Pancreas (tissue), 10 donors: Measurements from ENCODE around the gene UBE2J2. TPM values are rescaled to one million over a fixed set of nuclear protein-coding genes. Genes with fewer than 3 reads are reported as not detected.

Source experiments
- ATAC-seq, 4 donors: fragments of 200-7000 bp; cut with Tn5 transposase; one replicate each; pipeline versions ENCODE4 v1.8.0 to v1.9.1; 2020; ENCODE audit warnings: mild to moderate bottlenecking in 4 of 4, moderate library complexity in 4 of 4
- DNase-seq, 6 donors: peaks; one replicate each; pipeline ENCODE4 v3.0.0-alpha.2; 2020
- FAIRE-seq: peaks from 2 replicates; lab custom pipeline; 2012; peaks lifted over from hg19 to GRCh38; lab: Jason Lieb, UNC
- H3K27ac ChIP-seq, 4 donors: fragments of 200-600 bp; sonication (generic); 1 replicate in 3 of 4; 2 replicates in 1 of 4; pipeline versions ENCODE4 v1.5.0 to v1.8.0; 2020
- H3K27me3 ChIP-seq, 4 donors: fragments of 200-600 bp; one replicate each; pipeline ENCODE4 v1.8.0; 2021
- H3K36me3 ChIP-seq, 3 donors: fragments of 200-600 bp; sonication (generic) in 1 of 3; one replicate each; pipeline versions ENCODE4 v1.5.0 to v1.8.0; 2020 to 2021
- H3K4me1 ChIP-seq, 3 donors: fragments of 200-600 bp; one replicate each; pipeline ENCODE4 v1.8.0; 2021
- H3K4me3 ChIP-seq, 4 donors: fragments of 200-600 bp; sonication (generic) in 2 of 4; one replicate each; pipeline versions ENCODE4 v1.5.0 to v1.8.0; 2020 to 2021
- H3K9me3 ChIP-seq, 4 donors: fragments of 200-600 bp; one replicate each; pipeline ENCODE4 v1.8.0; 2021
- CTCF ChIP-seq, 4 donors: fragments of 200-600 bp; sonication (generic) in 3 of 4; IDR thresholded peaks; one replicate each; pipeline versions ENCODE4 v1.5.0 to v1.8.0; 2021; ENCODE audit warnings: antibody characterized with exemption in 4 of 4
- WGBS, 2 donors: extraction: QIAGEN DNeasy Blood & Tissue Kit; methylation state at CpG; one replicate each; pipeline ENCODE4 v1.1.7; 2013; 5-methylcytosine and 5-hydroxymethylcytosine counted together
- intact Hi-C, 3 donors: fragments of 100-400 bp; cut with DNase I; formaldehyde crosslinking; loops; one replicate each; pipeline versions ENCODE4 v1.11.1 to v1.14.2; 2022
- polyA plus RNA-seq, 2 donors: library from polyadenylated mRNA; stranded (reverse); fragments of 200-250 nt; gene quantifications; one replicate each; pipeline ENCODE4 v1.2.3, GENCODE V29; 2013
- total RNA-seq, 6 donors: library from RNA; stranded (reverse); fragmentation: NEBNext Ultra II Directional in 4 of 6; extraction: Animal tissue kit (Norgen Biotek cat#: 25700) in 4 of 6; gene quantifications; one replicate each; pipeline versions ENCODE4 v1.2.1 to v1.2.4, GENCODE V29; 2021 to 2023
- donor health status: healthy with polysubstance abuse.
- donor health status: DM: no; HTN: no; CAD: no; lungs with moderate emphysema.
- donor health status: DM: no; HTN: no; CAD: no.
- donor health status: control.
- donor health status: control.
- donor health status: Bipolar disorder and iron deficiency.
- donor health status: DM: yes; HTN: yes; CAD: no.
- donor health status: DM: no; HTN: no; CAD: no.
- donor health status: DM: no; HTN: no; CAD: no.
- donor health status: DM: yes; HTN: yes; CAD: no.

Gene UBE2J2
- total and polyA plus RNA-seq, 8 donors, result 20.8 to 44.5 (median 22.7) TPM

- DNase-seq (no peak), FAIRE-seq (no peak), ATAC-seq (no peak)
- Histone ChIP-seq H3K36me3 (peaks cover 0 to 38% (median 21%) of the 10 kb centered on the region in 3 donors), H3K27ac (no peak overlapping the region), H3K4me1 (peaks cover 0 to 15% (median 11%) of the 10 kb centered on the region in 3 donors), H3K4me3 (no peak overlapping the region), H3K9me3 (no peaks in the 10 kb centered on the region), H3K27me3 (no peaks in the 10 kb centered on the region)
- intact Hi-C loops, result no loop called here
- 88 to 90% methylated on average over 35 to 37 of the region's 37 CpGs for WGBS, 2 donors
- TF ChIP-seq CTCF (IDR thresholded peaks at IDR 0.05), result no peak
These were observed 40.0 kb upstream of the UBE2J2 start for GRCh38 chr1:1313500-1314236.

- FAIRE-seq (no peak), DNase-seq (no peak), ATAC-seq (no peak)
- H3K36me3 ChIP-seq, result peaks cover 0 to 37% (median 21%) of the 10 kb centered on the region in 3 donors
- no peak overlapping the region for H3K27ac ChIP-seq
- H3K4me1 ChIP-seq, result peaks cover 0 to 6% (median 2%) of the 10 kb centered on the region in 3 donors
- no peak for TF ChIP-seq CTCF (IDR thresholded peaks at IDR 0.05)
- H3K27me3 ChIP-seq, result no peaks in the 10 kb centered on the region
- 92 to 94% methylated on average over 49 of the region's 49 CpGs for WGBS, 2 donors
- H3K4me3 ChIP-seq, result no peak overlapping the region
- intact Hi-C loops, result no loop called here
- no peaks in the 10 kb centered on the region for H3K9me3 ChIP-seq
These were observed 39.0 kb upstream of the UBE2J2 start for GRCh38 chr1:1312450-1313314.

- Histone ChIP-seq H3K4me1 (peaks cover 6 to 13% (median 6%) of the 10 kb centered on the region in 3 donors), H3K36me3 (peaks cover 0 to 34% (median 21%) of the 10 kb centered on the region in 3 donors), H3K27ac (no peak overlapping the region), H3K9me3 (no peaks in the 10 kb centered on the region), H3K27me3 (no peaks in the 10 kb centered on the region), H3K4me3 (no peak overlapping the region)
- ATAC-seq (no peak), FAIRE-seq (no peak), DNase-seq (no peak)
- intact Hi-C loops, result no loop called here
- TF ChIP-seq CTCF (IDR thresholded peaks at IDR 0.05), result no peak
- WGBS, 2 donors, result 89 to 94% methylated on average over 20 to 22 of the region's 22 CpGs
These were observed 37.8 kb upstream of the UBE2J2 start for GRCh38 chr1:1311107-1312104.

GRCh38 chr1:1310476-1311053, 36.9 kb upstream of the UBE2J2 start:
- WGBS, 2 donors, result 83% methylated on average over 21 of the region's 21 CpGs

More at GRCh38 chr1:1310476-1311053, 36.9 kb upstream of the UBE2J2 start:
- no peak overlapping the region for H3K27ac ChIP-seq
- peaks cover 7 to 21% (median 14%) of the 10 kb centered on the region in 3 donors for H3K4me1 ChIP-seq
- no peak for FAIRE-seq
- no peaks in the 10 kb centered on the region for H3K27me3 ChIP-seq
- DNase-seq, result no peak
- TF ChIP-seq CTCF (IDR thresholded peaks at IDR 0.05), result no peak
- no peaks in the 10 kb centered on the region for H3K9me3 ChIP-seq
- intact Hi-C loops, result no loop called here
- no peak overlapping the region for H3K4me3 ChIP-seq
- no peak for ATAC-seq
- H3K36me3 ChIP-seq, result peaks cover 0 to 34% (median 21%) of the 10 kb centered on the region in 3 donors
